Testis (tissue), 3 donors: ENCODE measurements around the gene ERH. TPM values are rescaled to one million over a fixed set of nuclear protein-coding genes. Genes with fewer than 3 reads are reported as not detected.

ENCODE experiments used
- DNase-seq: peaks from one replicate; pipeline ENCODE4 v3.0.0-alpha.2; 2019
- H3K27ac ChIP-seq, 2 donors: fragments of 200-600 bp; sonication (generic); one replicate each; pipeline ENCODE4 v1.5.1; 2019
- H3K27me3 ChIP-seq: fragments of 200-600 bp; sonication (generic); one replicate; pipeline ENCODE4 v1.5.1; 2019
- H3K36me3 ChIP-seq: fragments of 200-600 bp; sonication (generic); one replicate; pipeline ENCODE4 v1.5.1; 2017; ENCODE audit warnings: low read depth; ENCODE audit errors: missing control alignments
- H3K4me1 ChIP-seq: fragments of 200-600 bp; sonication (generic); one replicate; pipeline ENCODE4 v1.5.1; 2019
- H3K4me3 ChIP-seq, 2 donors: fragments of 200-600 bp; sonication (generic); one replicate each; pipeline ENCODE4 v1.5.1; 2017 to 2019
- H3K9me3 ChIP-seq: fragments of 200-600 bp; sonication (generic); one replicate; pipeline ENCODE4 v1.5.1; 2017
- CTCF ChIP-seq, 3 experiments: fragments of 450-650 bp in 2 of 3; fragments of 200-600 bp in 1 of 3; sonication (generic) in 1 of 3; IDR thresholded peaks; one replicate each; pipeline ENCODE4 v1.5.1; 2016 to 2019; ENCODE audit warnings: antibody characterized with exemption in 3 of 3, mild to moderate bottlenecking in 2 of 3, moderate library complexity in 1 of 3
- POLR2A ChIP-seq: fragments of 450-650 bp; IDR thresholded peaks from one replicate; pipeline ENCODE4 v1.6.1; 2017; ENCODE audit warnings: antibody characterized with exemption, mild to moderate bottlenecking, moderate library complexity
- WGBS, 2 donors: methylation state at CpG; one replicate each; pipeline ENCODE4 v1.1.5; 2018; 5-methylcytosine and 5-hydroxymethylcytosine counted together
- intact Hi-C: fragments of 100-400 bp; cut with DNase I; formaldehyde crosslinking; loops from one replicate; pipeline ENCODE4 v1.15.1; 2023; ENCODE audit warnings: low total_unique reads
- polyA plus RNA-seq: library from polyadenylated mRNA; stranded (reverse); fragments of 350-450 nt; fragmentation: Illumina TruSeq; extraction: RNeasy Lipid Tissue Mini Kit (QIAGEN cat#74804); gene quantifications from one replicate; pipeline ENCODE4 v1.2.3, GENCODE V29; 2014; ENCODE audit warnings: low read depth, low replicate concordance; ENCODE audit not compliant: insufficient read depth
- total RNA-seq, 2 donors: library from RNA; depleted of rRNA; stranded (reverse); fragments of >200 nt; gene quantifications; one replicate each; pipeline ENCODE4 v1.2.3, GENCODE V29; 2016

ERH gene
- total and polyA plus RNA-seq, 3 donors from 2014 or later, result 57.3 to 176 (median 74.5) TPM

GRCh38 chr14:69387311-69387710 is 10.8 kb downstream of the ERH start:
- Histone ChIP-seq H3K27ac (no peak overlapping the region), H3K9me3 (no peaks in the 10 kb centered on the region), H3K4me1 (no peaks in the 10 kb centered on the region), H3K4me3 (no peak overlapping the region), H3K27me3 (no peaks in the 10 kb centered on the region), H3K36me3 (no peaks in the 10 kb centered on the region)
- intact Hi-C loops, result no loop called here
- TF ChIP-seq POLR2A (no peak), CTCF (IDR thresholded peaks at IDR 0.05) (no peak)
- no peak for DNase-seq
- WGBS, 2 donors, result 96 to 100% methylated on average over 3 of the region's 3 CpGs

GRCh38 chr14:69378274-69378673 is 19.8 kb downstream of the ERH start:
- H3K27me3 ChIP-seq, result no peaks in the 10 kb centered on the region
- DNase-seq, result no peak
- intact Hi-C loops, result no loop called here
- no peaks in the 10 kb centered on the region for H3K36me3 ChIP-seq
- H3K4me3 ChIP-seq, result no peak overlapping the region
- 92 to 96% methylated on average over 2 of the region's 2 CpGs for WGBS, 2 donors
- no peaks in the 10 kb centered on the region for H3K9me3 ChIP-seq
- no peak for TF ChIP-seq CTCF (IDR thresholded peaks at IDR 0.05)
- no peak for TF ChIP-seq POLR2A
- no peaks in the 10 kb centered on the region for H3K4me1 ChIP-seq
- no peak overlapping the region for H3K27ac ChIP-seq

- no peak overlapping the region for H3K27ac ChIP-seq
- no peaks in the 10 kb centered on the region for H3K36me3 ChIP-seq
- intact Hi-C loops, result no loop called here
- no peaks in the 10 kb centered on the region for H3K27me3 ChIP-seq
- H3K4me3 ChIP-seq, result no peak overlapping the region
- no peaks in the 10 kb centered on the region for H3K9me3 ChIP-seq
- DNase-seq, result no peak
- TF ChIP-seq POLR2A (no peak), CTCF (IDR thresholded peaks at IDR 0.05) (no peak)
- H3K4me1 ChIP-seq, result no peaks in the 10 kb centered on the region
Observed at GRCh38 chr14:69376439-69376838, 21.7 kb downstream of the ERH start.

GRCh38 chr14:69375722-69376121 is 22.4 kb downstream of the ERH start:
- H3K27me3 ChIP-seq, result no peaks in the 10 kb centered on the region
- no peaks in the 10 kb centered on the region for H3K4me1 ChIP-seq
- intact Hi-C loops, result no loop called here
- 92 to 93% methylated on average over 5 of the region's 5 CpGs for WGBS, 2 donors
- H3K4me3 ChIP-seq, result no peak overlapping the region
- H3K27ac ChIP-seq, result no peak overlapping the region
- no peaks in the 10 kb centered on the region for H3K36me3 ChIP-seq
- no peaks in the 10 kb centered on the region for H3K9me3 ChIP-seq
- DNase-seq, result no peak
- no peak for TF ChIP-seq POLR2A
- TF ChIP-seq CTCF (IDR thresholded peaks at IDR 0.05), result no peak

GRCh38 chr14:69375182-69375581 is 22.9 kb downstream of the ERH start:
- no peaks in the 10 kb centered on the region for H3K36me3 ChIP-seq
- H3K4me3 ChIP-seq, result no peak overlapping the region
- DNase-seq, result no peak
- WGBS, 2 donors, result 77 to 97% methylated on average over 3 of the region's 3 CpGs
- H3K9me3 ChIP-seq, result no peaks in the 10 kb centered on the region
- no peaks in the 10 kb centered on the region for H3K4me1 ChIP-seq
- H3K27ac ChIP-seq, result no peak overlapping the region
- intact Hi-C loops, result no loop called here
- no peaks in the 10 kb centered on the region for H3K27me3 ChIP-seq
- no peak for TF ChIP-seq POLR2A
